IPS DF 19.7 (cell line): Measurements from ENCODE around the gene SLC28A3.

Source experiments
- DNase-seq: peaks from one replicate; pipeline ENCODE4 v3.0.0-alpha.2; 2013; ENCODE audit warnings: low read depth, low spot score

Gene SLC28A3

DNA sequence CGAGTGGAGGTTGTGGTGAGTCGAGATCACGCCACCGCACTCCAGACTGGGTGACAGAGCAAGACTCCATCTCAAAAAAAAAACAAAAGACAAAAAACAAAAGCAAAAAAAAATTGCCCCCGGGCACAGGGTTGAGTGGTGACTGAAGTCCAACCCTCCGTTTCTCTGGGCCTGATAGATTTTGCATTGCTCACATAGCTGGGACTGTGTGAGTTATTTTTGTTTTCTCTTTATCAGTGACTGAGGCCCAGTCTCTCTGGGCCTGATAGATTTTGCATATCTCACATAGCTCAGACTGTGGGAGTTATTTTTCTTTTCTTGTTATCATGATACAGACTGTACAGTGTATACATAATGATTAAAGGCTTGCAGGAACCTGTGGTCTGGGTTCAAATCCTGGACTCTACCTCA is 2.6 kb upstream of the SLC28A3 start:
- no peak for DNase-seq

DNA sequence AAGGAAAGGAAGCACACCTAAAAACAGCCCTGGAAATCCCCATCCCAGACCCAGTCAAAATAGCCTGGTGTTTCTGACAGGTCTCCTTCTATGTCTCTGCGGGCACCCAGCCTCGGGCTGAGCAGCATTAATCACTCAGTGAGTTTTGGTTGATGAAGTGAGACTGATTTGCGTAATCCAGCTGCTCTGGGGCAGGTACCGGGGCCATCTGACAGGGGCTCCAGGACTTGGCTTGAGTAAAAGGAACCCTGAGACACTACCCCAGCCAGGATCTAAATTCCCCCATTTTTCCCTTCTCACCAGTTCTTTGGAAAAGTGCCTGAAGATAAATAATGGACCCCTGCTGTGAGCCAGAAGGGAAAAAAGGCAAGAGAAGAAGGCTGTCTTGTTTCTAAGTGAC is 596 bp downstream of the SLC28A3 start:
- no peak for DNase-seq

DNA sequence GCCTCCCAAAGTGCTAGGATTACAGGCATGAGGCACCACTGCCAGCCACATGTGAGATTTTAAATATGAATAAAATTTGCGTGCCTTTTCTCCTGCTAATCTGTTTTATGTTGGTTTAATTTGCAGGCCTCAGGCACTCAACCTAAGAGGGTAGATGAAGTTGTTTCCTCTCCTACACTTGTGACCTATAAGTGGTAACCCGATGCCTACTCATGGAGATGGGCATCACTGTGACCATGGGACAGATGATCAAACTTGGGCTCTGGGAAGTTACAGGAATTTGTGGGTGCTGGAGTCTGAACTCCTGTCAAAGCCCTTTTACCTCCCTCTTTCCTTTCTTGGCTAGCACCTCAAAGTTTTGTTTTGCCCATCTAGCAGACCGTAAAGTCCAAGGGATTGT is 1.1 kb downstream of the SLC28A3 start:
- DNase-seq: no peak

DNA sequence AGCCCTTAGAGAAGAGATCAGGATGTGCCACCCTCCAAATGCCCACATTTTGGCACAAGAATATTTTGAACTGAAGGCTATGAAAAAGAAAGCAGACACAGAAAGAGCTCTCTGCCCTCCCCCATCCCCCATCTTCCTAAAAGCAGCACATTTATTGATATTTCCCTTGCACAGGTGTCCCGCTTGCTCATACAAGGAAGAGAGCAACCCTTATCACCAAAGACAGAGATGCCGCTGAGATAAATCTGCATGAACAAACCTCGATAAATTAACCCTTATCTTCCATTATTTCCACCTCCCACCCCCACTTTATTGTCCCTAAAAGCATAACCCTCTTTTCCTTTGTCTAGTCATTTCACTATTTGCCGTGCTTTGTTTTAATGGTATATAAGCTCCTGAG is 1.8 kb downstream of the SLC28A3 start:
- DNase-seq: no peak

DNA sequence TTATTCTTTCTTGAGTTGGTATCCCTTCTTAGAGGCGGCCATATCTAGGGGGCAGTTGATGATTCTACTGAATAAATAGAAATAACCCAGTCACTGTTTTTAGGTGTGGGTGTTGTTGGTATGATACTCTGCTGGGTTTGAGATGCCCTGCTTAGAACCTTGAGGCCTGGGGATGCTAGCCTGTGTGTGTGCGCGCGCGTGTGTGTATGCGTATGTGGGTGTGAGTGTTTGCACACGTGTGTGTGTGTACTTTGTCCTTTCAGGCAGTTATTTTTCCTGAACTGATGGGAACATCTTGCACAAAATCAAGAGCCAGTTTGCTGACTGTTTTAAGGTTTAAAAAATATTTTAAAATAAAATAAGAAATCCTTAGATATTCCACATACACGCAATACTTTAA is 3.3 kb downstream of the SLC28A3 start:
- no peak for DNase-seq

DNA sequence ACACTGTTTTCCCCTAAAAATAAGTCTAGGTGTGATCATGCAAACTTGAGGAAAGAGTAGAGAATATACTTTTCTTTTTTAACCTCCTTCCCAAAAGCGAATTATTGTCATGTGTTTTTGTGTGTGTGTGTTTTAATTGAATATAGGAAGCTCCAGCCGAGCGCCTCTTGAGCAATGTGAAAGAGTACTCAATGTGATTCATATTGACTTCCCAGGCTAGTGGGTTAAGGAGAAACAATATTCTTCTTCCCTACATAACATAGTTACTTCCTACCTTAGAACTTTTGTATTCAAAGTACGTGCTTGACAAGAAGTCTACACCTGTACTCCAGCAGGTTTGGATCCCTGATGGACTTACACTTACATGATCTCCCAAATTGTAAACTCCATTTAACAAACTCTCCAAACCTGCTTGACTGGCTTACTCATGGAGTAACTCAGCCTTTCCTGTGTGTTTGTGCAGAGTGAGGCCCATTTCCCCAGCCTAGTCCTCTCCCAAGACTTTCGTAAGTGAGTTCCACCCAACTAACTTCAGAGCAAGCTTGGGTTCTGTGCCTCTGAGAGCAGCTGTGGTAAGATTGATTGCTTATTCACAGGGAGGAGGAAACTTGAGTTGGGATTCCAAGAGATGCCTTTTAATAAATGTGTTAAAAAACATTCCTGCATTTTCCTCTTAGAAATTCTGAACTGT is 9.3 kb downstream of the SLC28A3 start:
- DNase-seq: no peak

DNA sequence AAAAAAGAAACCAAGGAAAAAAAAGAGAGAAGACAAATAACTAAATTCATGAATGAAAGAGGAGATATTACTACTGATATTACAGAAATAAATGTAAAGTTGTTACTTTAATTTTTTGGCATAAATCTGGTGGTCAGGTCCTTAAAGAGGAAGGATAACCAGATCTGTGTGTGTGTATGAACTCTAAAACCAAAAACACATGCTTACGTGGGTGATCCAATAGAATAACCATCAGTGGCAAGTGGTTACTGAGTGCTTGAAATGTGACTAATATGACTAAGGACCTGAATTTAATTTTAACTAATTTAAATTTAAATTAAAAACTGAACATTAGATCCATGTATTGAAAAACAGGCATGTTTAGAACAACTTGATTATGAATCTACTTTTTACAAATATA is 10.3 kb downstream of the SLC28A3 start:
- no peak for DNase-seq

DNA sequence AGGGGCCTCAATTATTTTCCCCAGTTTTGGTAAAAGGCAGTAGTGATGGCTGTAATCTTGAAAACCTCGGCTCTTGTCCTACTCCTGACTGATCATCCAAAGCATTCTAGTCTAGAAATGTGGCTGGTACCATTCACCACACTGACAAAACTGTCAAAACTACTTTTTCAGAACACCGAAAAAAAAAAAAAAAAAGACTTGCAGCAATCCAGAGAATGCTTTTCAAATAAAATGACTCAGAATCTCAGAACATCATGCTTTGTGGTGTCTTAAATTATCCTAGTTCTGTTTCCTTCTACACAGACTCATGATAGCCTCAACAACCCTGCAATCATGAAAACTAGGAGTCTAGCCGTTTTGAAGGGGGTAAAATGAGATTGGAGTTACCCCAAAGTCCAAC is 13.4 kb downstream of the SLC28A3 start:
- no peak for DNase-seq

DNA sequence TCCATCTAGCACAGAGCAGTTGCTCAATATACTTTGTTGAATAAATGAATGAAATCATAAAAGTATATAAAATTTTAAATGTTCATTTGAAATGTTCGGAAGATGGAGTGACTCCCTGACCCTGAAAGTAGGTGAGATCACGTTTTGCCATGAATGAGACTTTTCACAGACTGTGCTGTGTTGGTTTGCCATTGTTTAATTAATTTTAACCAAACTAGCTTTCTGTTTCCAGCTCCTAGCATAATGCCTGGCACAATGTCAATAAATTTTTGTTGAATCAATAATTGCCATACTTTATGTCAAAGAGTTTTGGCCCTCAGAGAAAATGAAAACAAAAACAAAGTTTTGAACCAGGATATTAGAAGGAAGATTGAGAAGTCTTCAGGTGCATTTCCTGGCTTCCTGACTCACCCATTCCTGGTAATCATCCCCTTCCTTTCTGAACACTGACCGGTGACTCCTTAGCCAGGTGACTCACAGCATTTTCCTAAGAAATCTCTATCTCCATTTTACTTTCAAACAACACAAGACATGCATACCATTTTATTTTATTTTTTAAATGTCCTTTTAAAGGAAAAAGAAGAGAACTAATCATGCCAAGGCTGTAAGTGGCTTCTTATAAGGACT is 15.1 kb downstream of the SLC28A3 start:
- no peak for DNase-seq

DNA sequence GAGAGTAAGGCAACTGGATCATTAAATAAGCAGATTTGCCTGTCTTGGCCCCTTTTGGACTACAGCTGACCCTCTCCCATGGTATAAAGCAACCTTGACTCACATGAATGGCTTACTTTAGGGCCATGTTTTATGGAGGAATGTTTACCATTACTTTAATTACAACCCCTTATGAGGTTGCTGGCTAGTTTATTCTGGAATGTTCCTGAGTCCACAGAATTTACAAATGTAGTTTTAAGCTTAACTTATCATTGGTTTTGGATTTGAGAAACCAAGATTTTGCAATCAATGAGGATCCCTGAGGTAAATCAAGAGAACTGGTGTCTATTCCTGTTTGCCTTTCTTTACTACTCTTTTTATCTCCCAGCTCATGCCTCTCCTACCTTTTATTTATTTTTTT is 15.7 kb downstream of the SLC28A3 start:
- DNase-seq: no peak

DNA sequence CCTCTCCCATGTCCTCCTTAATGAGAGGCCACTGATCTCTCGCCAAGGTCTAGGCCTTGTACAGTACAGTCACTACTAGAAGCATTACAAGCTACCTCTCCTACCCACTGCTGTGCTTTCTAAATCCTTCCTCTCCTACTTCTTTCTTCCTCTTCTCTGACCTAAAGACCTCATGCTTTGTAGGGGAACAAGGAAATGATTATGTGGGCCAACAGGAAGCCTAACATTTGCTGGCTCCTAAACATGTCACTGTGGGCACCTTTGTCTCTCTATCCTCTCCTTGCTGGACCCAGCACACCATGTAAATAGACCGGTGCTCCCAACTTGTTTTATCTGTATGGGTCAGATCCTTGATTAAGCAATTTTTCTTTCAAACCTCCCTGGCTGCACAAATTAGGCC is 16.7 kb downstream of the SLC28A3 start:
- no peak for DNase-seq

DNA sequence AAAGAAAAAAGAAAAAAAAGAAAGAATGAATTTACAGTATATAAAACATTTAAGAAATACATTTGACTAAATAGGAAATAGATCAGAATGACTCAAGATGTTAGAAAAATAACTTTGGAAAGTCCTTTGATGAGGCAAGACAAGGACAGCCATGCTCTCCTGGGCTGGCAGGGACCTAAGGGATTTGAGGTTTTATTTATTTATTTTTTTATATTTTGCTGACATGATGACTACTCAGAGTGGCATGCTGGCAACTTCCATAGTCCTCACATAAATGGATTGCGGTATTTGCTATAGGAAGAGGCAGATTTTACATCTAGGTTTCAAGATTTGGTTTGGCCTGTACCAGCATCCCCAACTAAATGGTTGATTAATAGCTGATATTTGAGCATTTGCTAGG is 17.7 kb downstream of the SLC28A3 start:
- no peak for DNase-seq

DNA sequence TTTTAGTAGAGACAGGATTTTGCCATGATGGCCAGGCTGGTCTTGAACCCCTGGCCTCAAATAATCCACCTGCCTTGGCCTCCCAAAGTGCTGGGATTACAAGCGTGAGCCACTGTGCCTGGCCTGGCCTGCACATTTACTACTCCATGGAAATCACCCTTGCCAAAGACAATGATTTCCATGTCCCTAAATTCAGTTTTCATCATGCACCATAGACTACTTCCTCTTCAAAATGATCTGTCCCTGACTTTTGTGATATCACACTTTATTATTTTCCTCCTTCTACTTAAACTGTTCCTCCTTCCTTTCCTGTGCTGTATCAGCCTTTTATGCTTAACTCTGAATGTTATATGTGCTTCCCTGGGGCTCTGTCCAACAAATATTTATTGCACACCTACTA is 20.3 kb downstream of the SLC28A3 start:
- no peak for DNase-seq

DNA sequence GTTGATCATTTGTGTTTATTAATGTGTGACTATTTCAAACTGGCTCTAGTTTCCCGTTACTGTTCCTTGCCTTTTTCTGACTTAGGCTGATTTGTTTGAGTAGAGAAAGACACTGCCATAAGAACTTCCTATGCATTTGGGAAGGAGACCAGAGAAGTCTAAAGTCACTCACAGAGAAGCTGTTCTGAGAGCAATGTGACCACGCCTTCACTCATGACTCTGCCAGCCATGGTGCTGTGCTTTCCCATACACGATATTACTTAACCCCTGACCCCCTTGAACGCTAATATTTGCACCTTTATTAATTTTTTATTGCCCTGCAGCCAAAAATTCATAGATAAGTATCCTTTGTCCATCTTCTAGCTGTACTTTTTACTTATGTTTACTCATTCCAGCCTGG is 20.9 kb downstream of the SLC28A3 start:
- no peak for DNase-seq

DNA sequence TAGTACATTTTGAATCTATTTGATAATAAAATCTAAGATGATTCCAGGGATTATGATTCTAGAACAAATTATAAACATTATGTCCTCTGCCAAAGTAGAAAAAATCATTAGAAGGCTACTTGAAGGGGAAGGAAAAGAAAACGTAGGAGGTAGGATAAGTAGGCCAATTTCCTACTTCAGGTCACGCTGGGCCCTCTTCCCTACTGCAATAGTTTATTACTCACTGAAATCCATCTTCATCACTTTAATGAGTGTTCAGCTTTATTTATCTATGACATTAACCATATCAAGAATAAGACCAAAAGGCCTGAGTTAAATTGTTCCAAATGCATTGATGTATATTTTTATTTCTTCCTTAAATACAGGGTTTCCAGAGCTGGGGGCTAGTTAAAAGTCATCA is 21.6 kb downstream of the SLC28A3 start:
- no peak for DNase-seq

DNA sequence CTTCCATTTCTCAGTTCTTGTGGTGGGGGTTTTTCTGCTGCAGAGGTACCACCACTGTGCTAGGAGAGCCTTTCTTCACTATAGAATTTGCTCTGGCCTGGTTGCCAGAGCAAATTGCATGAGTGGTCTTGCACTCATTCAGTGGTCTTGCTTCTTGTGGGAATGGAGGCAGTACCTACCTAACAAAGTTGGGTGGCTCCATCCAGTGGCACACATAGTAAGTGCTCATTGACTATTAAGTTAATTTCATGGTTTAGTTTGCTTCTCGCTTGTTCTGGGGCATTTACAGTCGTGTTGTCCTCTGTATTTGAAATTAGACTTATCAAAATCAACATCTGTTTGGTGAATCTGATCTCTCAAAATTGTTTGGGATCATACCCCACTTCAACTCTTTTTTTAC is 23.0 kb downstream of the SLC28A3 start:
- DNase-seq: no peak

DNA sequence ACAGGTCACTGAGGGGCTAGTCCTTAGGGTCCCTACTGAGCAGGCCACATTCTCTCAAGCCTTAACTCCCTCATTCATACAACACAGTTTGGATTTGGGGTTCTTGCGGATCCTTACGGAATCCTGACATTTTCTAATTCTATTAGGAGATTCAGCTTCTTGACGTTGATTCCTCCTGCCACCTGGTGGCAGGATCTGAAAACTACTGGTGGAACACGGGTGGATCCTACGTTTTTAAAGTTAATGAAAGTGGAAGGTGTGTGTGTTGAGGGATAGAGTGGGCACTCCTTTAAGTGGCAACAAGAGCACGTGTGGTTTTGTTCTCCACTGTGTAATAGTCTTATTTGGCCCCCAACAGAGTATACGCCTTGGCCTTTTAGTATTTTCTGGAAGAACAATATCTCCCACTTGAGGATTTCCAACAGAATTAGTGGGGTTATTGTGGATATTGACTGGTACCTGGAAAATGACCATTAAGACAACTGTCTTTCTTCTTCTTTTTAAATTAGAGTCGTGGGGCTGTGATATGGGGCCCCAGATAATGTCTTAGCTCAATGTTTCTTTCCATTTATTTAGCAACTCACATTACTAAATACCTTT is 25.2 kb downstream of the SLC28A3 start:
- DNase-seq: no peak

DNA sequence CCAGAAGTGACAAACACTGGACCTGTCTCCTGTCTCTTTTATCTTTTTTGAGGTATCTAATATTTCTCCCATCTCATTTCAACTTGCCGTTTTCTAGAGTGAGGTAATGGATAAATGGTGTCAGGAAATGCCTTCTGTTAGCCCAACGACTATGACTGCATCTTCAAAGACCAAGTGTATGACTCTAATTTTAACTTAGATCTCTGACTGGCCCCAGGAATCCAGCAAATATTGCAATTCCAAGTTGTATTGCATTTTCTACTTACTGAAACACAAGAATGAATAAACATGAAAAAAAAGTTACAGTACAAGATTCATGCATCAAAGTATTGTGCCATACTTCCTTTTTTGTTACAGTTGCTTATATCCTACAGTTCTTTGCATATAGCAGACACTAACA is 26.3 kb downstream of the SLC28A3 start:
- no peak for DNase-seq

DNA sequence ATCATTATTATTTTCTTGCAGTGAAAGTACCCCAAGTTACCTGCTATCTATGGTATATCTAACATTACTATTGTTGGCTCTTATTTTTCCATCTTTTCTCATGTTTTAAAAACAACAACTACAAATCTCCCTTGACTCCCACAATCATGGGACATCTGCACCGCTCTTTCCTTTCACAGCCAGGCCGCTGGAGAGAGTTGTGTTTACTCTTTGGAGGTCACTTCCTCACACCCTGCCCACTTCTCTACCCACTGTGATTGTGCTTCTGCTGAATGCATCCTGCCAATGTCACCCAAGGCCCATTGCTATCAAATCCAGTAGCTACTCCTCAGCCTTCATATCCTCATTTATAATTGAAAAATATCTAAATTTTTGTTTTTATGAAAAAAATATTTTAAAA is 29.7 kb downstream of the SLC28A3 start:
- DNase-seq: no peak

DNA sequence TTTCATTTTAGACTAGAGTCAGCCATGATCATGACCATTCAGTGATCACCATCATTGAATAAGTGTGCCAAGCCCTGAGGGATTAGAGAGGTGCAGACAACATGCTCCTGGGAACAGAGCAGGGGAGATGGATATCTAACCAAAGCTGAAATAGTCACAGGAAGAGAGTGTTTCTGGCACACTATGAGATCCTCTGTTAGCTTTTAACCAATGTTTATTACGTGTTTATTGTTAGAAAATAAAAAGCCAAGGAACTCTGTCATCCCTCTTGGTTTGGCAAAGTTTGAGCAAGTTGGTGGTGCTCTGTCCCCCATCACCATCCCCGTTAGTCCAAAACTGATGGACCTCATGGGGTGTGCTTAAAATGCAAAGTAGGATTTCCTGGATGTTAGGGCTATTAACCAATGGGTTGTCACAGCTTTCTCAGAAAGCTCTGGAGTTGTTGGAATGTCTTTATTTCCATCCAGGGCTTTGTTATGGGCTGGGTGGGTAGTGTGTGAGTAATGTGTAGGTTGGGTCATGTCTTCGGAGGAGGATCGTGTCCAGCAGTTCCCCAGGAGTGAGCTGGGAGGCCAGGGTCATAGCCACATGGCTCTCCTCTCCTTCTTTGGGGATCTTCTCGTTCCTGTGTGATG is 34.9 kb downstream of the SLC28A3 start:
- DNase-seq: no peak

DNA sequence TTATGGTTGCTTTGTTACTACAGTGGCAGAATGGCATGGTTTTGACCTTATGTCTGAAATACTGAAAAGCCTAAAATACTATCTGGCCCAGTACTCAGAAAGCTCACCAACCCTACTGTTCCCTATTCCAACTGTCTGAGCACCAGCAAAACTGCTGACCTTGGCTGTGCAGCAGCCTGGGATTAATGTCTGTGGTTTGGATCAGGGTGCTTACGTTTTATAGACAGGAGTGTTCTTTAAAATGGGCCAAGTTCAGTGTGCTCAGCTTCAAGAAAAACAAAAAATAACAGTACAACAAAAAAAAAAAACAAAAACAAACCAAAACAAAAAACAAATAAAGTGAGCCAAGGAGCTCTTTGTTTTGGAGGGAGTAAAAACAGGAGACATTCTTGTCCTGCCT is 36.4 kb downstream of the SLC28A3 start:
- DNase-seq: no peak

DNA sequence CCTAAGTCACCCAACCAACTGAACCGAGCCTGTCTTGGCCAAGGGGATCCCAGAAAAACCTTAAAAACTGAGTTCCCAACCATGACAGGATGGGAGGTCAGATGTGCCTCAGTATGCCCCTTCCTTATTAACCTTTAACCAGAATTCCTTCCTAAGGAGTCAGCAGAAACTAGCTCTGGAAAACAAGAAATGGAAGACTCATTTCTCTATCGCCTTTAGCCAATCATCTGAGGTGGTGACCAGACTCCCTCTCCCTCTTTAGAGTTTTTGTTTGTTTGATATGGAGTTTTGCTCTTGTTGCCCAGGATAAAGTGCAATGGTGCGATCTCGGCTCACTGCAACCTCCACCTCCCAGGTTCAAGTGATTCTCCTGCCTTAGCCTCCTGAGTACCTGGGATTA is 37.5 kb downstream of the SLC28A3 start:
- DNase-seq: no peak

DNA sequence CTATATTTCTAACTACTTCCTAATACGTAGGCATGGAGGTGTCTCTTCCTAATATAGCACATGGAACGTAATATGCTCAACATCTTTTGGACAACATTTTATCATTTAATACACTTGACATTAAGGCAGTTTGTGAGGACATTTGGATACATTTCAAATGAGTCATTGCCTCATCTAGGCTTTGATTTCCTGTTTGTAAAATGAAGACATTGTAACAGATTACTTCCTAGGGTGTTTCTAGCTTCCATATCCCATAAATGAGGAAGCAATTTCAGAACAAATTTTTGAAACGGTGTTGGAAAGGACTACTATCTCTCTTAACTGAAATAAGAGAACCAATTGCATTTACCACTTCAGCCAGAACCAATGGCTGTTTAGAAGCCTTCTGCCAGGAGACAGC is 38.7 kb downstream of the SLC28A3 start:
- DNase-seq: no peak
